Loucy (cell line): ENCODE results near the gene KRTAP2-1.

Experiments used
- H2AFZ ChIP-seq: fragments of 200-600 bp; sonication (generic); 2 replicates; pipeline ENCODE4 v1.6.0; 2016; ENCODE audit warnings: antibody characterized with exemption, mild to moderate bottlenecking, low read length, moderate library complexity
- H3F3A ChIP-seq: fragments of 200-600 bp; 2 replicates; pipeline ENCODE4 v1.6.0; 2016; ENCODE audit warnings: antibody characterized with exemption, low read depth, mild to moderate bottlenecking
- H3K27me3 ChIP-seq: fragments of 200-600 bp; sonication (generic); 2 replicates; pipeline ENCODE4 v1.6.1; 2014; ENCODE audit warnings: low read length, mild to moderate bottlenecking; ENCODE audit not compliant: insufficient read depth, poor library complexity, severe bottlenecking
- H3K36me3 ChIP-seq: fragments of 200-600 bp; sonication (generic); 2 replicates; pipeline ENCODE4 v1.6.1; 2016; ENCODE audit warnings: low read length; ENCODE audit not compliant: insufficient read depth
- H3K4me1 ChIP-seq: fragments of 200-600 bp; sonication (generic); 2 replicates; pipeline ENCODE4 v1.5.1; 2014; ENCODE audit warnings: low read length, mild to moderate bottlenecking; ENCODE audit not compliant: insufficient read depth, poor library complexity, severe bottlenecking
- H3K4me2 ChIP-seq: fragments of 200-600 bp; sonication (generic); 2 replicates; pipeline ENCODE4 v1.6.0; 2014; ENCODE audit warnings: antibody characterized with exemption, low read length, low read depth, mild to moderate bottlenecking; ENCODE audit not compliant: poor library complexity, severe bottlenecking
- H3K4me3 ChIP-seq: fragments of 200-600 bp; sonication (generic); 2 replicates; pipeline ENCODE4 v1.5.1; 2014; ENCODE audit warnings: low read length, mild to moderate bottlenecking, mixed read lengths; ENCODE audit not compliant: poor library complexity, severe bottlenecking
- H3K79me2 ChIP-seq: fragments of 200-600 bp; sonication (generic); 2 replicates; pipeline ENCODE4 v1.6.1; 2014; ENCODE audit warnings: low read length; ENCODE audit not compliant: insufficient read depth
- H3K9ac ChIP-seq: fragments of 200-600 bp; sonication (generic); 2 replicates; pipeline ENCODE4 v1.6.0; 2014; ENCODE audit warnings: mild to moderate bottlenecking, low read depth, low read length, moderate library complexity; ENCODE audit not compliant: poor library complexity, severe bottlenecking
- H3K9me2 ChIP-seq: fragments of 200-600 bp; sonication (generic); replicated peaks from 2 replicates; pipeline ENCODE4 v1.6.1; 2016; ENCODE audit warnings: low read depth, low read length, mixed read lengths
- H3K9me3 ChIP-seq: fragments of 200-600 bp; sonication (generic); 2 replicates; pipeline ENCODE4 v1.6.1; 2014; ENCODE audit warnings: mild to moderate bottlenecking, antibody characterized with exemption, low read length, low read depth; ENCODE audit not compliant: insufficient read depth
- H4K20me1 ChIP-seq: fragments of 200-600 bp; sonication (generic); 2 replicates; pipeline ENCODE4 v1.6.0; 2014; ENCODE audit warnings: antibody characterized with exemption, low read length, mild to moderate bottlenecking; ENCODE audit not compliant: insufficient read depth, poor library complexity, severe bottlenecking
- EZH2phosphoT487 ChIP-seq: fragments of 200-600 bp; IDR thresholded peaks from 2 replicates; pipeline ENCODE4 v1.6.1; 2018; ENCODE audit warnings: antibody characterized with exemption, mild to moderate bottlenecking, moderate library complexity, borderline replicate concordance
- TF ChIP-seq, protein P1 (sequence below): fragments of 200-600 bp; sonication (generic); conservative IDR thresholded peaks from 2 replicates; pipeline ENCODE4 v1.5.1; 2014; ENCODE audit warnings: mild to moderate bottlenecking, antibody characterized with exemption, low read length

Gene KRTAP2-1

GRCh38 chr17:41071606-41072360 is 24.7 kb upstream of the KRTAP2-1 start:
- peak overlapping the region; percentile 69; the same call in 1 of the 2 replicates for H2AFZ ChIP-seq
- H3K9me2 ChIP-seq, result no peaks in the 10 kb centered on the region
- H3K36me3 ChIP-seq, result no peaks in the 10 kb centered on the region
- no peak overlapping the region for H3K9ac ChIP-seq
- H4K20me1 ChIP-seq, result no peaks in the 10 kb centered on the region
- H3K9me3 ChIP-seq, result no peaks in the 10 kb centered on the region
- H3K79me2 ChIP-seq, result no peaks in the 10 kb centered on the region
- H3K4me1 ChIP-seq, result peaks cover 8% of the 10 kb centered on the region
- H3F3A ChIP-seq, result no peaks in the 10 kb centered on the region
- H3K4me3 ChIP-seq, result no peak overlapping the region
- no peak for TF ChIP-seq EZH2phosphoT487
- TF ChIP-seq, protein P1, sequence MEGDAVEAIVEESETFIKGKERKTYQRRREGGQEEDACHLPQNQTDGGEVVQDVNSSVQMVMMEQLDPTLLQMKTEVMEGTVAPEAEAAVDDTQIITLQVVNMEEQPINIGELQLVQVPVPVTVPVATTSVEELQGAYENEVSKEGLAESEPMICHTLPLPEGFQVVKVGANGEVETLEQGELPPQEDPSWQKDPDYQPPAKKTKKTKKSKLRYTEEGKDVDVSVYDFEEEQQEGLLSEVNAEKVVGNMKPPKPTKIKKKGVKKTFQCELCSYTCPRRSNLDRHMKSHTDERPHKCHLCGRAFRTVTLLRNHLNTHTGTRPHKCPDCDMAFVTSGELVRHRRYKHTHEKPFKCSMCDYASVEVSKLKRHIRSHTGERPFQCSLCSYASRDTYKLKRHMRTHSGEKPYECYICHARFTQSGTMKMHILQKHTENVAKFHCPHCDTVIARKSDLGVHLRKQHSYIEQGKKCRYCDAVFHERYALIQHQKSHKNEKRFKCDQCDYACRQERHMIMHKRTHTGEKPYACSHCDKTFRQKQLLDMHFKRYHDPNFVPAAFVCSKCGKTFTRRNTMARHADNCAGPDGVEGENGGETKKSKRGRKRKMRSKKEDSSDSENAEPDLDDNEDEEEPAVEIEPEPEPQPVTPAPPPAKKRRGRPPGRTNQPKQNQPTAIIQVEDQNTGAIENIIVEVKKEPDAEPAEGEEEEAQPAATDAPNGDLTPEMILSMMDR, result no peak
- H3K27me3 ChIP-seq, result no peaks in the 10 kb centered on the region
- H3K4me2 ChIP-seq, result no peak overlapping the region

DNA sequence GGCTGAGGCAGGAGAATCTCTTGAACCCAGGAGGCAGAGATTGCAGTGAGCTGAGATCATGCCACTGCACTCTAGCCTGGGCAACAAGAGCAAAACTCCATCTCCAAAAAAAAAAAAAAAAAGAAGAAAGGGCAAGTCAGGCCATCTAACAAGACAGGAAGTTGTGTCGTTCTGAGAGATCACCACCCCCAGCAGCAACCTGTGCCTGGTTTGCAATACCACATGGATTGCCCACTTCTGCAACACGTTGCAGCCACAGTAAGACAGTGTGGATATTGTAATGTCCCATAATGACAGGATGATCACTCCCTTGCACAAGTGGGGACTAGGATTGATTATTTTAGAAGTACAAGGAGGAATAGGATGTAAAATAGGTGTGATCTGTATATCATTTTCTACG is 21.9 kb upstream of the KRTAP2-1 start:
- Histone ChIP-seq H3K9ac (no peak overlapping the region), H3K9me2 (no peaks in the 10 kb centered on the region), H3K4me3 (no peak overlapping the region), H3F3A (no peaks in the 10 kb centered on the region), H3K9me3 (no peaks in the 10 kb centered on the region), H2AFZ (no peak overlapping the region), H4K20me1 (no peaks in the 10 kb centered on the region), H3K36me3 (no peaks in the 10 kb centered on the region), H3K79me2 (no peaks in the 10 kb centered on the region), H3K4me2 (no peak overlapping the region), H3K4me1 (peaks cover 8% of the 10 kb centered on the region), H3K27me3 (no peaks in the 10 kb centered on the region)
- TF ChIP-seq, protein P1, result no peak
- TF ChIP-seq EZH2phosphoT487, result no peak

DNA sequence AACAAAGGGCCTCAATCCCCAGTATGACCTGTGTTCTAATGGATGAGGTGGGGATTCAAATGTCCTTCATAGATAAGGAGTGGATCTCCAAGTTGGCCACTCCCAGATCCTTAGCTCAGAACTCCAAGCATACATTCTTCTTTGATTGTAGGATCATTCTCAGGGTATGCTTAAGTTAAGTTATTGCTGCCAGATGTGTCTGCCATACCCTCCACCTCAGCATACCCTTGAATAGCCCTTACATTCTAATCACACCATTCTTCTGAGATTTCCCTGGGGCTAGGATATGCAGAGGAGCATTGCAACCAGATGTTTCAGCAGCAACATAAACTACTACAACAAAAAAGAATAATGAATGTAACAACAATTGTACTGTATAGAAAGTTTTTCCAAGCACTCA is 20.2 kb upstream of the KRTAP2-1 start:
- Histone ChIP-seq H3K9ac (no peak overlapping the region), H3K9me3 (no peaks in the 10 kb centered on the region), H3K4me3 (no peak overlapping the region), H3K36me3 (no peaks in the 10 kb centered on the region), H4K20me1 (no peaks in the 10 kb centered on the region), H3K4me1 (peaks cover 8% of the 10 kb centered on the region), H3K9me2 (no peaks in the 10 kb centered on the region), H2AFZ (no peak overlapping the region), H3K4me2 (no peak overlapping the region), H3K79me2 (no peaks in the 10 kb centered on the region), H3F3A (no peaks in the 10 kb centered on the region), H3K27me3 (no peaks in the 10 kb centered on the region)
- TF ChIP-seq EZH2phosphoT487, result no peak
- TF ChIP-seq, protein P1, result no peak
